Fibroblast of lung (primary cell): ENCODE measurements around the gene TARP.

Experiments
- EZH2 ChIP-seq: IDR thresholded peaks from 2 replicates; pipeline ENCODE4 v1.5.1; 2012; ENCODE audit warnings: low read length, control low read depth, mild to moderate bottlenecking; ENCODE audit errors: missing control alignments
- TF ChIP-seq, protein P1 (sequence below), 2 donors: IDR thresholded peaks in 1 of 2; conservative IDR thresholded peaks in 1 of 2; 1 replicate in 1 of 2; 2 replicates in 1 of 2; pipeline ENCODE4 v1.5.1; 2011 to 2012; ENCODE audit warnings: low read length in 2 of 2, control low read depth in 1 of 2, inconsistent platforms in 1 of 2, low read depth in 1 of 2, mild to moderate bottlenecking in 1 of 2

DNA sequence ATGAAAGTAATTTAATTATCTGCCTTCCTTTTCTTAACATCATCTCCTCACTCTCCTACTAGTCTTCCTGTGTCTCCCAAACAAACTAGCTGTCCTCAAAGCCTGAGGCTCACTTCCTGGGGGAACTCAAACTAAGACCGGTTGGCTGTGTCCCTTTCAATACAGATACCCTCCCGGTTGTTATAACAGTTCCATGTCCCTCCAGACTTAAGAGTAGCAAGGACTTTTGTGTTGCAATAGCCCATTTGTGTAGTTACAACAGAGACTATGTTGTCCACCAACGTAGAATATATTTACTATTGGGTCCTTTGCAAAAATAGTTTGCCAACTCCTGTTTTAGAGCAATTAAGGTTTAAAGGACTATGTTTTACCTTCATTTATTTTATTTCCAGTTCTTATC, 8.6 kb upstream of the TARP start:
- TF ChIP-seq, protein P1, sequence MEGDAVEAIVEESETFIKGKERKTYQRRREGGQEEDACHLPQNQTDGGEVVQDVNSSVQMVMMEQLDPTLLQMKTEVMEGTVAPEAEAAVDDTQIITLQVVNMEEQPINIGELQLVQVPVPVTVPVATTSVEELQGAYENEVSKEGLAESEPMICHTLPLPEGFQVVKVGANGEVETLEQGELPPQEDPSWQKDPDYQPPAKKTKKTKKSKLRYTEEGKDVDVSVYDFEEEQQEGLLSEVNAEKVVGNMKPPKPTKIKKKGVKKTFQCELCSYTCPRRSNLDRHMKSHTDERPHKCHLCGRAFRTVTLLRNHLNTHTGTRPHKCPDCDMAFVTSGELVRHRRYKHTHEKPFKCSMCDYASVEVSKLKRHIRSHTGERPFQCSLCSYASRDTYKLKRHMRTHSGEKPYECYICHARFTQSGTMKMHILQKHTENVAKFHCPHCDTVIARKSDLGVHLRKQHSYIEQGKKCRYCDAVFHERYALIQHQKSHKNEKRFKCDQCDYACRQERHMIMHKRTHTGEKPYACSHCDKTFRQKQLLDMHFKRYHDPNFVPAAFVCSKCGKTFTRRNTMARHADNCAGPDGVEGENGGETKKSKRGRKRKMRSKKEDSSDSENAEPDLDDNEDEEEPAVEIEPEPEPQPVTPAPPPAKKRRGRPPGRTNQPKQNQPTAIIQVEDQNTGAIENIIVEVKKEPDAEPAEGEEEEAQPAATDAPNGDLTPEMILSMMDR (conservative IDR thresholded peaks at IDR 0.05 in 1 of 2, IDR thresholded peaks at IDR 0.05 in 1 of 2; ENCODE audit: low read depth in 1 of 2, low read length in 2 of 2), result no peak
- TF ChIP-seq EZH2, result no peak
